IMR-90 (cell line): Measurements from ENCODE around the gene SHOX. TPM values are rescaled to one million over a fixed set of nuclear protein-coding genes. Genes with fewer than 3 reads are reported as not detected.

Source experiments
- ATAC-seq: fragments of 200-7000 bp; cut with Tn5 transposase; 2 replicates; pipeline ENCODE4 v1.9.1; 2020; ENCODE audit warnings: low read depth, mild to moderate bottlenecking, moderate library complexity
- BruUV-seq: library from RNA; stranded (reverse); fragments of 400-500 nt; replicated peaks from 2 replicates; lab custom pipeline; 2021; lab: Mats Ljungman, UMichigan
- CTCF ChIA-PET: fragments of 300-600 bp; formaldehyde crosslinking; extraction: SDS; loops from one replicate; lab custom pipeline; 2021; ENCODE audit warnings: antibody characterized with exemption; lab: Yijun Ruan, JAX
- POLR2A ChIA-PET: fragments of 300-600 bp; sonication (Branson Sonifier 250); formaldehyde crosslinking; loops from one replicate; lab custom pipeline; 2022; ENCODE audit warnings: antibody characterized with exemption; ENCODE audit not compliant: unreplicated experiment; lab: Charles Lee
- DNase-seq: peaks from one replicate; pipeline ENCODE4 v3.0.0; 2013
- H2AFZ ChIP-seq: replicated peaks from 2 replicates; pipeline ENCODE3; 2013; ENCODE audit warnings: low read length, mild to moderate bottlenecking; ENCODE audit not compliant: poor library complexity
- H2AK5ac ChIP-seq: 2 replicates; pipeline ENCODE4 v1.6.1; 2013; ENCODE audit warnings: low read depth, low read length, inconsistent platforms
- H2AK9ac ChIP-seq: replicated peaks from 2 replicates; pipeline ENCODE3; 2013; ENCODE audit warnings: mild to moderate bottlenecking, low read depth, low read length, moderate library complexity; ENCODE audit not compliant: poor library complexity
- H2BK120ac ChIP-seq: 2 replicates; pipeline ENCODE4 v1.6.1; 2013; ENCODE audit warnings: low read depth, low read length, inconsistent platforms
- H2BK15ac ChIP-seq: 3 replicates; pipeline ENCODE4 v1.6.1; 2013; ENCODE audit warnings: low read depth, low read length, inconsistent platforms
- H2BK20ac ChIP-seq: 2 replicates; pipeline ENCODE4 v1.6.1; 2013; ENCODE audit warnings: low read depth, mild to moderate bottlenecking, inconsistent platforms, low read length, moderate library complexity
- H2BK5ac ChIP-seq: 2 replicates; pipeline ENCODE4 v1.6.1; 2013; ENCODE audit warnings: mild to moderate bottlenecking, low read depth, low read length, inconsistent platforms; ENCODE audit not compliant: poor library complexity, severe bottlenecking
- H3K14ac ChIP-seq: replicated peaks from 2 replicates; pipeline ENCODE4 v1.6.1; 2013; ENCODE audit warnings: low read depth, low read length, inconsistent platforms
- H3K18ac ChIP-seq: 2 replicates; pipeline ENCODE4 v1.6.1; 2013; ENCODE audit warnings: low read depth, low read length, control low read depth
- H3K23ac ChIP-seq: 2 replicates; pipeline ENCODE4 v1.6.1; 2013; ENCODE audit warnings: low read depth, low read length, inconsistent platforms
- H3K27ac ChIP-seq: 2 replicates; pipeline ENCODE4 v1.5.1; 2013; ENCODE audit warnings: mild to moderate bottlenecking, control low read depth, low read length; ENCODE audit not compliant: insufficient read depth
- H3K27me3 ChIP-seq: 2 replicates; pipeline ENCODE4 v1.6.1; 2013; ENCODE audit warnings: low read length; ENCODE audit not compliant: control insufficient read depth, insufficient read depth
- H3K36me3 ChIP-seq: 2 replicates; pipeline ENCODE4 v1.6.1; 2013; ENCODE audit warnings: low read length, mixed read lengths; ENCODE audit not compliant: control insufficient read depth, insufficient read depth
- H3K4ac ChIP-seq: 2 replicates; pipeline ENCODE4 v1.6.1; 2013; ENCODE audit warnings: low read depth, low read length, inconsistent platforms
- H3K4me1 ChIP-seq: 2 replicates; pipeline ENCODE4 v1.6.1; 2013; ENCODE audit warnings: low read length, mixed read lengths; ENCODE audit not compliant: control insufficient read depth, insufficient read depth
- H3K4me2 ChIP-seq: 2 replicates; pipeline ENCODE4 v1.6.1; 2013; ENCODE audit warnings: low read depth, mild to moderate bottlenecking, control low read depth, low read length, moderate library complexity
- H3K4me3 ChIP-seq: 2 replicates; pipeline ENCODE4 v1.5.1; 2013; ENCODE audit warnings: low read depth, mild to moderate bottlenecking, control low read depth, low read length, moderate library complexity; ENCODE audit not compliant: insufficient read depth
- H3K56ac ChIP-seq: 2 replicates; pipeline ENCODE4 v1.6.1; 2013; ENCODE audit warnings: low read length, inconsistent platforms; ENCODE audit not compliant: insufficient read depth; ENCODE audit errors: extremely low read depth
- H3K79me1 ChIP-seq, 2 experiments: 2 replicates each; pipeline ENCODE4 v1.6.1; 2013; ENCODE audit warnings: low read length in 2 of 2, inconsistent platforms in 1 of 2, low read depth in 1 of 2
- H3K9ac ChIP-seq: 2 replicates; pipeline ENCODE4 v1.6.1; 2013; ENCODE audit warnings: low read depth, low read length, control low read depth
- H3K9me1 ChIP-seq: 2 replicates; pipeline ENCODE4 v1.6.1; 2013; ENCODE audit warnings: low read length, inconsistent platforms; ENCODE audit not compliant: insufficient read depth
- H3K9me3 ChIP-seq: 2 replicates; pipeline ENCODE4 v1.6.1; 2013; ENCODE audit warnings: low read length; ENCODE audit not compliant: control insufficient read depth, insufficient read depth
- H4K20me1 ChIP-seq: 2 replicates; pipeline ENCODE4 v1.6.1; 2013; ENCODE audit warnings: low read length, inconsistent platforms; ENCODE audit not compliant: insufficient read depth
- H4K5ac ChIP-seq: 2 replicates; pipeline ENCODE4 v1.6.1; 2013; ENCODE audit warnings: mild to moderate bottlenecking, low read depth, low read length, control low read depth
- H4K8ac ChIP-seq, 2 experiments: 2 replicates each; pipeline ENCODE4 v1.6.1; 2013; ENCODE audit warnings: low read depth in 2 of 2, low read length in 2 of 2, control low read depth in 1 of 2, inconsistent platforms in 1 of 2
- H4K91ac ChIP-seq: 2 replicates; pipeline ENCODE4 v1.6.1; 2013; ENCODE audit warnings: low read depth, low read length, inconsistent platforms; ENCODE audit not compliant: insufficient read depth
- BHLHE40 ChIP-seq: fragments of 150-350 bp; IDR thresholded peaks from 2 replicates; pipeline ENCODE4 v1.6.1; 2016; ENCODE audit warnings: mild to moderate bottlenecking, low read depth, low read length
- MAFK ChIP-seq: IDR thresholded peaks from 2 replicates; pipeline ENCODE4 v1.6.1; 2012; ENCODE audit warnings: low read depth, low read length, improper control_type of control experiment
- MAZ ChIP-seq: IDR thresholded peaks from 2 replicates; pipeline ENCODE4 v1.6.1; 2012; ENCODE audit warnings: low read depth, mild to moderate bottlenecking, low read length, improper control_type of control experiment, moderate library complexity, borderline replicate concordance
- NFE2L2 ChIP-seq: fragments of 150-350 bp; IDR thresholded peaks from 2 replicates; pipeline ENCODE4 v1.6.1; 2016; ENCODE audit warnings: low read depth, mild to moderate bottlenecking, low read length
- POLR2A ChIP-seq: IDR thresholded peaks from 2 replicates; pipeline ENCODE4 v1.6.1; 2012; ENCODE audit warnings: mild to moderate bottlenecking, low read depth, low read length
- RAD21 ChIP-seq: IDR thresholded peaks from 2 replicates; pipeline ENCODE4 v1.6.1; 2012; ENCODE audit warnings: low read length, improper control_type of control experiment
- RCOR1 ChIP-seq: IDR thresholded peaks from 2 replicates; pipeline ENCODE4 v1.6.1; 2012; ENCODE audit warnings: mild to moderate bottlenecking, low read length, improper control_type of control experiment; ENCODE audit not compliant: insufficient replicate concordance
- WGBS, 2 experiments: methylation state at CpG; one replicate each; pipeline versions ENCODE4 v1.1.5 to v1.1.7; 2013; ENCODE audit warnings: missing lambda C conversion rate in 2 of 2; ENCODE audit not compliant: insufficient read length in 1 of 2; ENCODE audit errors: extremely low coverage in 2 of 2; 5-methylcytosine and 5-hydroxymethylcytosine counted together
- dilution Hi-C: fragments of 300-500 bp; cut with HindIII; formaldehyde crosslinking; loops from one replicate; pipeline ENCODE4 v1.14.3; 2018; ENCODE audit warnings: low sequenced_read_pairs; ENCODE audit not compliant: unreplicated experiment
- in situ Hi-C: fragments of 300-500 bp; cut with MboI; formaldehyde crosslinking; loops from 3 replicates; pipeline ENCODE4 v1.14.3; 2019; ENCODE audit warnings: low sequenced_read_pairs, inconsistent platforms, mixed read lengths
- intact Hi-C: fragments of 100-400 bp; cut with micrococcal nuclease; formaldehyde crosslinking; loops from 2 replicates; pipeline ENCODE4 v1.10.0; 2022
- polyA plus RNA-seq, 3 experiments: library from polyadenylated mRNA; depleted of rRNA; stranded (reverse); fragments of >200 nt; gene quantifications; 2 replicates each; pipeline ENCODE4 v1.2.3, GENCODE V29; 2012; ENCODE audit warnings: low replicate concordance in 1 of 3
- total RNA-seq: library from RNA; depleted of rRNA; stranded (reverse); fragments of >200 nt; gene quantifications from 2 replicates; pipeline ENCODE4 v1.2.3, GENCODE V29; 2012
- TF ChIP-seq, protein P1 (sequence below): conservative IDR thresholded peaks from 2 replicates; pipeline ENCODE4 v1.5.1; 2012; ENCODE audit warnings: mild to moderate bottlenecking, low read depth, low read length, improper control_type of control experiment
- TF ChIP-seq, protein P2 (sequence below): fragments of 150-350 bp; IDR thresholded peaks from 2 replicates; pipeline ENCODE4 v1.6.1; 2017; ENCODE audit warnings: mild to moderate bottlenecking, antibody characterized with exemption, low read length, low read depth

SHOX gene
- total and polyA plus RNA-seq, 2 of the 4 experiments (the other 2 are of a cell fraction) = not detected

- Histone ChIP-seq H3K4me1 (no peaks in the 10 kb centered on the region), H3K18ac (no peak overlapping the region), H4K20me1 (no peaks in the 10 kb centered on the region), H2BK5ac (no peak overlapping the region), H3K4me2 (no peak overlapping the region), H2AFZ (no peak overlapping the region), H2AK5ac (no peak overlapping the region), H3K4me3 (no peak overlapping the region), H3K9ac (no peak overlapping the region), H4K5ac (no peak overlapping the region), H3K9me1 (no peaks in the 10 kb centered on the region), H3K4ac (no peak overlapping the region), H4K8ac (no peak overlapping the region), H3K56ac (no peak overlapping the region), H3K36me3 (no peaks in the 10 kb centered on the region), H4K91ac (no peak overlapping the region), H2BK15ac (no peak overlapping the region), H2BK120ac (no peak overlapping the region), H3K14ac (no peak overlapping the region), H2AK9ac (no peak overlapping the region), H3K27me3 (no peaks in the 10 kb centered on the region), H3K23ac (no peak overlapping the region), H2BK20ac (no peak overlapping the region), H3K9me3 (peaks cover 23% of the 10 kb centered on the region), H3K79me1 (no peaks in the 10 kb centered on the region), H3K27ac (no peak overlapping the region)
- dilution Hi-C loops (no loop called here), in situ Hi-C loops (no loop called here), intact Hi-C loops (no loop called here)
- WGBS, 2 experiments = 42% methylated on average over 7 of the region's 11 CpGs; no CpG with 5 or more reads in 1 of the 2 experiments
- POLR2A ChIA-PET = no interaction called here
- no peak for DNase-seq
- TF ChIP-seq BHLHE40 (no peak), MAZ (no peak), RAD21 (no peak), POLR2A (no peak), NFE2L2 (no peak), RCOR1 (no peak), MAFK (no peak)
- TF ChIP-seq, protein P1, sequence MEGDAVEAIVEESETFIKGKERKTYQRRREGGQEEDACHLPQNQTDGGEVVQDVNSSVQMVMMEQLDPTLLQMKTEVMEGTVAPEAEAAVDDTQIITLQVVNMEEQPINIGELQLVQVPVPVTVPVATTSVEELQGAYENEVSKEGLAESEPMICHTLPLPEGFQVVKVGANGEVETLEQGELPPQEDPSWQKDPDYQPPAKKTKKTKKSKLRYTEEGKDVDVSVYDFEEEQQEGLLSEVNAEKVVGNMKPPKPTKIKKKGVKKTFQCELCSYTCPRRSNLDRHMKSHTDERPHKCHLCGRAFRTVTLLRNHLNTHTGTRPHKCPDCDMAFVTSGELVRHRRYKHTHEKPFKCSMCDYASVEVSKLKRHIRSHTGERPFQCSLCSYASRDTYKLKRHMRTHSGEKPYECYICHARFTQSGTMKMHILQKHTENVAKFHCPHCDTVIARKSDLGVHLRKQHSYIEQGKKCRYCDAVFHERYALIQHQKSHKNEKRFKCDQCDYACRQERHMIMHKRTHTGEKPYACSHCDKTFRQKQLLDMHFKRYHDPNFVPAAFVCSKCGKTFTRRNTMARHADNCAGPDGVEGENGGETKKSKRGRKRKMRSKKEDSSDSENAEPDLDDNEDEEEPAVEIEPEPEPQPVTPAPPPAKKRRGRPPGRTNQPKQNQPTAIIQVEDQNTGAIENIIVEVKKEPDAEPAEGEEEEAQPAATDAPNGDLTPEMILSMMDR = no peak
- TF ChIP-seq, protein P2, sequence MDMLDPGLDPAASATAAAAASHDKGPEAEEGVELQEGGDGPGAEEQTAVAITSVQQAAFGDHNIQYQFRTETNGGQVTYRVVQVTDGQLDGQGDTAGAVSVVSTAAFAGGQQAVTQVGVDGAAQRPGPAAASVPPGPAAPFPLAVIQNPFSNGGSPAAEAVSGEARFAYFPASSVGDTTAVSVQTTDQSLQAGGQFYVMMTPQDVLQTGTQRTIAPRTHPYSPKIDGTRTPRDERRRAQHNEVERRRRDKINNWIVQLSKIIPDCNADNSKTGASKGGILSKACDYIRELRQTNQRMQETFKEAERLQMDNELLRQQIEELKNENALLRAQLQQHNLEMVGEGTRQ = no peak
- ATAC-seq = no peak
- no TSS peak for BruUV-seq
- CTCF ChIA-PET = no interaction called here
These were observed 21.8 kb downstream of the SHOX start for GRCh38 chrX:652341-652741.
